ENCODE results near the gene PTPRN2. TPM values are rescaled to one million over a fixed set of nuclear protein-coding genes. Genes with fewer than 3 reads are reported as not detected.

The PTPRN2 gene
- polyA plus RNA-seq, 4 donors = 7.3 to 11.4 (median 8.0) TPM

DNA sequence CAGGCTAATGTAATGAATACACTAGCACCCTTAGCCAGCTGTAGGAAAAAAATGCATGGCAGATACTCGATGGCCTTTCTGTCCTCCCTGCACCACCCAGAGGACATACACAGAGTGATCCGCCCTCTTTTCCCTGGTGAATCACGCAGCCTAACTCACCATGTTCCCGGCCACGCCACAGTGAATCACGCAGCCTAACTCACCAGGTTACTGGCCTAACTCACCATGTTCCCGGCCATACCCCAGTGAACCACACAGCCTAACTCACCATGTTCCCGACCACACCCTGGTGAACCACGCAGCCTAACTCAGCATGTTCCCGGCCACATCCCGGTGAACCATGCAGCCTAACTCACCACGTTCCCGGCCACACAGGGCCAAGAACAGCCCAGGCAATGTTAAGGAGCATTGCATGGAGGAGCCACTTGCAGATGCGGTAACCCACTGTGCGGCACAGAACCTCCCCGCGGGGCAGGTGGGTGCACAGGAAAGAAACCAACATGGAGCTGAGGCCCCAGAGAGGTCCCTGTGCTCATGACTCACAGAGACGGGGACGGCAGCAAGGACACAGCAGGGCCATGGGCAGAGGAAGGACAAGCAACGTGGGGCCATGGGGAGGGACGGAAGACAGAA, 742.3 kb downstream of the PTPRN2 start:
- no peak for DNase-seq (ENCODE audit: low read depth in 4 of 4, low spot score in 2 of 4)

DNA sequence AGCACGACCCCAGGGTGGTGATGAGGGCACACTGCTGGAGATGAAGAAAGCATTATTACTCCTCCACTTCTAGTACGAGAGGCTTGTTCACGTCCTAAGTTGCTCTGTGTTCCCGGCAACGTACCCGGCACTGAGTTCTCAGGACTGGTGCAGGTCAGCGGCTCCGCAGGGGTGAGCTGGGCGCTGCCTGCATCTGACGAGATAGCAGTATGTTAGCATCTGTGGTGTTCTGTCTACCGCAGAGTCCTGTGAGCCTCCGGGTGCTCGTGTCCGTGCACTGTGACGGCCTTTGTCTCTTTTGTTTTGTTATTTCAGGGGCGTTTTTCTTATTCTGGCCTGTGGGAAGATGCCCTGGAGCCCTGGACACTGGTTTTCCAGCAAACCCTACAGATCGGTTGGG, 743.0 kb downstream of the PTPRN2 start:
- no peak for DNase-seq (ENCODE audit: low read depth in 4 of 4, low spot score in 2 of 4)

DNA sequence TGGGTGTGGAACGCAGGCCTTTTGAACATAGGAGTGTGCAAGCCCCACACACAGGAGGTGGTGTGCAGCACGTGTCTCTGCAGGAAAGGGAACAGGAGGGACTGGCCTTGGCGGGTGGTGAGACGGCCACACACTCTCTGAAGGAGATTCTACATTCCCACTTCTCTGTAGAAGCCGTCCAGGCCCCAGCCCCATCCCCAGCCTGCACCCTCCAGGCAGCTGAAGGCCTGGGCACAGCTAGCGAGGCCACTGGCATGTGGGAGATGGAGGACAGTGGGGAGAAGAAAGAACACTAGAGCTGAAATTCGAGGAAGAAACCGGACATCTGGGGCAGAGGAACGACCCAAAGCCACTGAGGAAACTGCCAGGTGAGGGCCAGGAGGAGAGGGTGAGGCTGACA, 743.5 kb downstream of the PTPRN2 start:
- DNase-seq (ENCODE audit: low read depth in 4 of 4, low spot score in 2 of 4) = no peak

DNA sequence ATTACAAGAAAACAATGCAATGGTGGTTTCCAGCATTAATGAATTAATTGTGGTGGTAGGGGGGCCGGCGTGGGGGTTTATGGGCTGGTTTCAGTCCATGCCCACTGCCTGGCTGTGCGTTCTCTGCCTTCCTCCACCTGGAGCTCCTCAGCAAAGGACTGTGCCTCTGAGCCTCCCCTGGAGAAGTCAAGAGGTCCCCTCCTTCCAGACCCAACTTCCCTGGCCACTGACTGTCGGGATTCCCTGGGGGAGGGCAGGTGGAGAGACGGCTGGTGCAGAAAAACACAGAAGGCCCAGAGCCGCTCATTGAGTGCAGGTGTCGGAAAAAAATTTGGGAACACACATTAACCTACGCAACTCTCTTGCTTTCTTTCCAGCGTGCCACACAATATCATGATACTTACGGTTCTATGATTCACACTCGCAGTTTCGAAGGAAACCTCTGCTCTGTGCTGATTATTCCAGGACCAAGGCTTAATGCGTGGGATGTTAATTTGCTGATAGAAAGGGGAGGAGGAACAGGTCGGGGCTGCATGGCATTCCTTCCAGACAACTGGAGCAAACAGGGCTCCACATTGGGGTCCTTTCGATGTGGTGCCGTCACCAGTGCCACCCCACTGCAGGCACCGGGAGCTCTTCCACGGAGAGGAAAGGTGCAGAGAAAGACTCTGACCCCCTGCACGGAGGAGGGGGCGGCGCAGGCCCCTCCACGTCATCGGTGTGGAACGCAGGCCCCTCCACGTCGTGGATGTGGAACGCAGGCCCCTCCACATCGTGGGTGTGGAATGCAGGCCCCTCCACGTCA, 744.1 kb downstream of the PTPRN2 start:
- no peak for DNase-seq (ENCODE audit: low read depth in 4 of 4, low spot score in 2 of 4)

DNA sequence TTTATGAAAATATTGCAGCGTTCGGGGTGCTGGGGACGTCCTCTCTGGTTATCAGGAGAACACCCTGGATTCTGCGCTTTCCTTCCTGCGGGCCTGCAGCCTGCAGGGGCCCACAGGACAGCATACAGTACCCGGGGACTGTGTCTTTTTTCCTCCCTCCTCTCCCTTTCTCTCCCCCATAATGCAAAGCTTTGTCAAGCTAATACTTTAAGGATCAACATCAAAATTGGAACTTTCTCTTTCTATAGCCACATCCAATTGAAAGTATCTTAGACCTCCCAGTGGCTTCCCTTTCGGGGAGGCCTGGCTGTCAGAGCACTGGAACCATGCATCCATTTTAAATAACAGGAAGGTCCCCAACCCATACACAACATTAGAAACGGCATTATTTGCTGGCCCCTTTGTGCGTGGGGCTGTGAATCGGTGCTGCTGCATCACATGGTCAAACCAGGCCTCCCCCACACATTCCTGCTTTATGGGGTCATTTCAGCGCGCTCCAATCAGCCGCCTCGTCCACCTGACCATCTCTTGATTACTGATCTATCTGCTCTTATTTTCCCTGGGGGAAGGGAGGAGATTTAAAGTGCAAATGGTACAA, 745.8 kb downstream of the PTPRN2 start:
- no peak for DNase-seq (ENCODE audit: low read depth in 4 of 4, low spot score in 2 of 4)

DNA sequence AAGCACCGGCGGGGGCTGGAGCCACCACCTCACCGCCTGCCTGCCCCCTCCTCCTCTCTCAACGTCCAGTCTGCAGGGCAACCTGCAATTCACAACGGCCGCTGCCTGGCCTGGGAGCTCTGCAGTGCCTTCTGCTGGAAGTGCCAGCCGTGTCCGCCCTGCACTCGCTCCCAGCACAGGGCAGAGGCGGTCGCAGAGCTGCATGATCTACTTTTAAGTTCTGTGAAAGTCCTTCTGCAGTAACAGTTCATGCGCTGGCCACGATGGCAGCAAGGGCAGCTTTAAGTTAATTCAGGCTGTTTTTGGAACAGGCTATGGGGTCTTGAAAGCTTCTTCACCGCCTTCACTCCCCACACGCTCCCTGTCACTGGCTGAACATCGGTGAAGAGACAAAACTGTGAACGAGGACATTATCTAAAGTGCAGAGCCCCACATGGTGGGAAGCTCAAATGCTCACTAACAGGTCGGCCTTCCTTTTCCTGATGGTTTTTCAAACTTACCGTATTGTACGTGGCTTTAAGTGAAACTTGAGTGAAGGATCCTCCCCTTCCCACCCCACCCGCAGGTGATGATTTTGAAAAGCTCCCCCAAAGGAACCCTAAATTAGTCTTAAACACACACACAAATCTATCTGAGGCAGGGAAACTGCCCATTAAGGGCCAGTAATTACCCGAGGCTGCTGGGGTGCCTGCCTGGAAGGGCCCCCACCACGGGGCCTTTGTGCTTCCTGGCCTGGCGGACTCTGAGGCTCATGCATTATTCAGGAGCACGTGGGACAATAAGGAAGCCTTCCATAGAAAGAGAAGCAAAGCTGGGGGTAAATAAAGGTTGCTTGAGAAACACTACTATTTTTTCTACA, 746.5 kb downstream of the PTPRN2 start:
- DNase-seq (ENCODE audit: low read depth in 4 of 4, low spot score in 2 of 4) = no peak

DNA sequence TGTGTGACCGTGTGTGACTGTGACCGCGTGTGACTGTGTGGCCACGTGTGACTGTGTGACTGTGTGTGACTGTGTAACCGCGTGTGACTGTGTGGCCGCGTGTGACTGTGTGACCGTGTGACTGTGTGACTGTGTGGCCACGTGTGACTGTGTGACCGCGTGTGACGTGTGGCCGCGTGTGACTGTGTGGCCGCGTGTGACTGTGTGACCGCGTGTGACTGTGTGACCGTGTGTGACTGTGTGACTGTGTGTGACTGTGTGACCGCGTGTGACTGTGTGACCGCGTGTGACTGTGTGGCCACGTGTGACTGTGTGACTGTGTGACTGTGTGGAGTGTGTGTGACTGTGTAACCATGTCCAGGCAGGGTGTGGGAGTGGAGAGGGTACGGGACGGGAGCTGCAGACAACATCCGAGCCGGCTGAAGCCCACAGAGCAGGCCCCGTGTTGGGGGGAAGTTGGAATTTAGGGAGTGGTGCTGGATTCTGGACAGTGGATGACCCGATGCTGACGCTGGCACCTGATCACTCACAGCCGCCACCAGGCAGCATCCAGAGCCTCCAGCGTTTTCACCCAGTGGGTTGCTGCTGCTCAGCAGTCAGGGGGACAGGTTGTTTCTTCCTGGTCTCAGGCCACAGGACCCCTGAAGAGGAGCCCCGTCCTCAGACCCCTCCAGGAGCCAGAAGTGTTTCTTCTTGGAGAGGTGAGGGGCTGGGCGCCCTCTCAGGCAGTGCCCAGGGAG, 747.3 kb downstream of the PTPRN2 start:
- no peak for DNase-seq (ENCODE audit: low read depth in 4 of 4, low spot score in 2 of 4)

DNA sequence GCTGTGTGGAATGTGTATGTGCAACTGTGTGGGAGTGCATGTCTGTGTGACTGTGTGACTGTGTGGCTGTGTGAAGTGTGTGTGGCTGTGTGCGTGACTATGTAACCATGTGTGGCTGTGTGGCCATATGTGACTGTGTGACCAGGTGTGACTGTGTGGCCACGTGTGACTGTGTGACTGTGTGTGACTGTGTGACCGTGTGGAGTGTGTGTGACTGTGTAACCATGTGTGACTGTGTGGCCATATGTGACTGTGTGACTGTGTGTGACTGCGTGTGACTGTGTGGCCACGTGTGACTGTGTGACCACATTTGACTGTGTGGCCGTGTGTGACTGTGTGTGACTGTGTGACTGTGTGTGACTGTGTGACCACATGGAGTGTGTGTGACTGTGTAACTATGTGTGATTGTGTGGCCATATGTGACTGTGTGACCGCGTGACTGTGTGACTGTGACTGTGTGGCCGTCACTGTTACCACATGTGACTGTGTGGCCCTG, 747.9 kb downstream of the PTPRN2 start:
- no peak for DNase-seq (ENCODE audit: low read depth in 4 of 4, low spot score in 2 of 4)

DNA sequence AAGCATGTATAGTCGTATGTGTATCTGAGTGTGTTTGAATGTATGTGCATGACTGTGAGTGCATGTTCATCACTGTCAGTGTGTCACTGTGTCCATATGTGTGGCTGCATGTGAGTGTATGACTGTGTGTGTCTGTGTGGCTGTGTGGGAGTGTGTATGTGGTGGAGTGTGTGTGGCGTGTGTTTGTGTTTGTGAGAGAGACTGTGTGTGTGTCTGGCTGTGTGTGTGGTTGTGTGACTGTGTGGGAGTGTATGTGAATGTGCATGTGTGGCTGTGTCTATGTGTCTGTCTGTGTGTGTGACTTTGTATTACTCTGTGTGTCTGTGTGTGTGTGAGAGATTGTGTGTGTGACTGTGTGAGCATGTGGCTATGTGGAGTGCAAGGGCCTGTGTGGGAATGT, 748.4 kb downstream of the PTPRN2 start:
- no peak for DNase-seq (ENCODE audit: low read depth in 4 of 4, low spot score in 2 of 4)

DNA sequence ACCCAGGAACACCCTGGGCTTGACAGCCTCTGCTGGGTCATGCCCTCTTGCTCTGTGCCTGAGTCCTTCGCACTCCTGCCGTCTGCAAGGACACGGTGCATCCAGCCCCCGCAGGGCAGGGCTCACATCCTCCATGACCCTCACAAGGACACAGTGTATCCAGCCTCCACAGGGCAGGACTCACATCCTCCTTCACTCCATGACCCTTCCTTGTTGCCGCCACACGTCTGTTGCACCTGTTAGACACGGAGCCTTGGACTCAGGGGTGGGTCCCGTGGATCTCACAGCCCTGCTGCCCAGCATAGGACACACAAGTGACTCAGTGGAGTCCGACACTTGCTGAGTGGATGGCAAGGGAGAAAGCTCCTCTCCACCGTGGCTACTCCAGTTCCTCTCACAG, 750.1 kb downstream of the PTPRN2 start:
- DNase-seq (ENCODE audit: low read depth in 4 of 4, low spot score in 2 of 4) = no peak

DNA sequence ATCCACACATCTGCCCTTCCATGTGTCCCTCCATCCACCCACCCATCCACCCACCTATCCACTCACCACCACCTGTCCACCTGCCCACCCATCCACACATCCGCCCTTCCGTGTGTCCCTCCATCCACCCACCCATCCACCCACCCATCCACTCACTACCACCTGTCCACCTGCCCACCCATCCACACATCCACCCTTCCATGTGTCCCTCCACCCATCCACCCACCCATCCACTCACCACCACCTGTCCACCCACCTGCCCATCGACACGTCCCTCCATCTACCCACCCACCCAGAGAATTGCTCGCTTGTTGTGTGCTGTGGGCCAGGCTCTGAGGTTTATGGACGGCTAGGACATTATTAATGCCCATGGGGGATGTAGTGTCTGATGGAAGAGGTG, 750.6 kb downstream of the PTPRN2 start:
- no peak for DNase-seq (ENCODE audit: low read depth in 4 of 4, low spot score in 2 of 4)

DNA sequence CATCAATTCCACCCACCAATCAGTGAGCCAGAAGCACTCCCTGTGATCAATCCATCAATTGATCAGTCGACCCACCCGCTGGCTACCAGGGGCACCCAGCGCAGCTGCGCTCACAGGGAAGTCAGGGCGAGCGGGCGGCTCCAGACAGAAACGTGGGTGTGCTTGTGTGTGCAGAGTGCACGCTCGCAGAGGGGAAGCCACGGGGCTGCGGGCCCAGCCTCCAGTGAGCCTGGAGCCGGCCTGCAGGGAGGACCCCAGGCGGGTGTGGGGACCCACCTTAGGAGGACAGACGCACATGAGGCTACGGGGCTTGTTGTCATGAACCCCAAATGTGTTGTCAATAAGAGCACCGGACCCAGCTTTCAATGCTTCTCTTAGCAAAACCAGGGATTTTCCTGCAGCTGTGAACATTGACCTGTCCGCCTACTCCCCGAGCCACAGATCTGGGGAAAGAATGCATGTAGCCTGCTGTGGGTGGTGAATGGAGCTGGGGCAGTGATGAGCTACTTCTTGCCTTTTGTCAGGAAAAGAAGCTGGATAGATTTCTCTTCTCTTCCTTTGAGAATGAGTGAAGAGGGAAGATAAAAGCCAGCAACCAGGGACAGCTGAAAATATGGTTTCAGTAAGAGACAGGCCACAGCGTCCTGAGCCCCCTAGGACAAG, 753.0 kb downstream of the PTPRN2 start:
- no peak for DNase-seq (ENCODE audit: low read depth in 4 of 4, low spot score in 2 of 4)

DNA sequence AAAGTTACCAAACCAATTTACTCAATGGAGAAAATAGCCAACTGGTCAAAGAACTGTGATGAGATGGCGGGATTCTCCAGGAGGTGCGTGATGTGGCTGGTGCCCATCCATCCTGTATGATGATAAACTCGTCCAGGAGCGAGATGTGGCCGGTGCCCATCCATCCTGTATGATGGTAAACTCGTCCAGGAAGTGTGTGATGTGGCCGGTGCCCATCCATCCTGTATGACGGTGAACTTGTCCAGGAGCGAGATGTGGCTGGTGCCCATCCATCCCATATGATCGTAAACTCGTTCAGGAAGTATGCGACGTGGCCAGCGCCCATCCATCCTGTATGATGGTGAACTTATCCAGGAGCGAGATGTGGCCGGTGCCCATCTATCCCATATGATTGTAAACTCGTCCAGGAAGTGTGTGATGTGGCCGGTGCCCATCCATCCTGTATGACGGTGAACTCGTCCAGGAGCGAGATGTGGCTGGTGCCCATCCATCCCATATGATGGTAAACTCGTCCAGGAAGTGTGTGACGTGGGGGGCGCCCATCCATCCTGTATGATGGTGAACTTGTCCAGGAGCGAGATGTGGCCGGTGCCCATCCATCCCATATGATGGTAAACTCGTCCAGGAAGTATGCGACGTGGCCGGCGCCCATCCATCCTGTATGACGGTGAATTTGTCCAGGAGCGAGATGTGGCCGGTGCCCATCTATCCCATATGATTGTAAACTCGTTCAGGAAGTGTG, 754.6 kb downstream of the PTPRN2 start:
- DNase-seq (ENCODE audit: low read depth in 4 of 4, low spot score in 2 of 4) = no peak

DNA sequence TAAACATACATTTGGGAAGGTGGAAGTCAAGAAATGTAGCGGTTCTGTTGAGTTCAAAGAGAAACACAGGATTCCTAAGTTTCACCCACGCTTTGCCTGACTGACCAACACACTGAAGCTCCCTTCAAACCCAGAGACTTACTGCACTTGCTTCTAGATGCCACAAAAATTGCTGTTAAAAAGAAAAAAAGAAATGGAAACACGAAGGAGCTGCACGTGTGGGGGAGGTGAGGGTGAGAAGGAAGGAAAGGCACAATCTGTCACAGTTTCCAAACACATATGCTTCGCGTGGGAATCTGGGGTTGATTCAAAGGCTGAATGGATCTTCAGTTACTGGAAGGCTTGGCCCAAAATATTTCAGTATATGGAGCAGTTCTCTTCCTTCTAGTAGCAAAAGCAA, 755.2 kb downstream of the PTPRN2 start:
- DNase-seq (ENCODE audit: low read depth in 4 of 4, low spot score in 2 of 4) = no peak

DNA sequence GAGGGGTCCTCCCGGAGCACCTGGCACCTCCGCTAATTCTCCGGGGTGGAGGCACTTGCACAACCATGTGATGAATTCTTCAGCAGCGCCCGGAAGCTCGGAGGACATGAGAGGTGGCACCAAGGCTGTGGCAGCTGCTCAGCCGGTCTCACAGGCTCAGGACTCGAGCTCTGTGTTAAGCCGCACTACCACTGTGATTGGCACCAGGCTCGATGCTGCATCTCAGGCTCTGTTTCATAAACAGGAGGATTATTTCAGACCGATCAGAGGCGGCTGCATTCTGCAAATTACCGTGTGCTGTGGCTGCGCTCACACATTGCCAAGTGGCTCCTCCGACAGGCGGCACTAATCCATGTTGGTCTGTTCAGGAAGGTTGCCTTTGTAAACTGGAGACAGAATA, 755.6 kb downstream of the PTPRN2 start:
- DNase-seq (ENCODE audit: low read depth in 4 of 4, low spot score in 2 of 4) = no peak

DNA sequence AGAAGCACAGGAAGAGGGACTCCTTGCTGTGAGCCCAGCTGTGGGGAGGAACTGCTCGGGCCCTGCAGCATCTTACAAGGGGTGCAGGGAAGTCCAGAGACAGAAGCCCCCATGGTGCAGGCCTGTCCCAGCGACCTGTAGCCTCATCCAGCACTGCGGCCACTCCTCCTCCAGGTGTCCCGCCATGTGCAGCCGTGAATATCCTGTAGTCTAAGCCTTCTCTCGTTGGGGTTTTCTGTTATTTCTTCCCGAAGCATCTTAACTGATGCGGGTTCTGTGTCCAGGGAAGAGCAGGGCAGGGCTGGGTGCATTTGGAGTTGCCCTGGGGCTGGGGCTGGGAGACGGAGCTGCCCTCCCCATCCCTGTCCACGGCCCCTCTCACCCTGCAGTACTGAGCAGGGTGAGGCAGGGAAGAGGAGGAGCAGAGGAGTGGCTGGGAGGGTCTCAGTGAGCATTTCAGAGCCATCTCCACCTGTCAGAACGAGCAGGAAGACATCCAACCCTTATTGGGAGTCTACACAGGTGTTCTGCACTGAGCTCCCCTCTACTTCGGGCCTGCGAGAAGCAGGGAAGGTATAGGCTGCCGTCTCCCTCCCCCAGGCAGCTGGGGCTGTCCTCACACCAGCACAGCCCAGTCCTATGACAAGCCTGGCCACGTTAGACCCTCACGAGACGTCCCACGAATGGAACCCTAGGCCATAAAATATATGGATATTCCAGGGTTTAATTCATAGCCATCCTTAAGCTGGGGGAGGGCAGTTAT, 756.3 kb downstream of the PTPRN2 start:
- no peak for DNase-seq (ENCODE audit: low read depth in 4 of 4, low spot score in 2 of 4)

DNA sequence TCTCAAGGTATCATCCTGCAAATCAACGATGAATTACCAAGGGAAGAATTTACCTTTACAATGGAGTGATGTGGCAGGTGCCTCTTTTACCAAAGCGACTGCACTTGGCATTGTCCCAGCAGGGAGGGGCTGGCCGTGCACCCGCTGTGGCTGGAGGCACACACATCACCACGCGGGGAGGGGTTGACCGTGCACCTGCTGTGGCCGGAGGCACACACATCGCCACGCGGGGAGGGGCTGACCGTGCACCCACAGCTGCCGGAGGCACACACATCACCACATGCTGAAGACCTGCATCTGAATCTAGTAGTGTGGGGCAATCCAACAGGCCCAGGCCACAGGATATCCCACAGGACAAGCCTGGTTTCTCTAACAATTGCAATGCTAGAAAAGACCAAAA, 757.3 kb downstream of the PTPRN2 start:
- no peak for DNase-seq (ENCODE audit: low read depth in 4 of 4, low spot score in 2 of 4)

DNA sequence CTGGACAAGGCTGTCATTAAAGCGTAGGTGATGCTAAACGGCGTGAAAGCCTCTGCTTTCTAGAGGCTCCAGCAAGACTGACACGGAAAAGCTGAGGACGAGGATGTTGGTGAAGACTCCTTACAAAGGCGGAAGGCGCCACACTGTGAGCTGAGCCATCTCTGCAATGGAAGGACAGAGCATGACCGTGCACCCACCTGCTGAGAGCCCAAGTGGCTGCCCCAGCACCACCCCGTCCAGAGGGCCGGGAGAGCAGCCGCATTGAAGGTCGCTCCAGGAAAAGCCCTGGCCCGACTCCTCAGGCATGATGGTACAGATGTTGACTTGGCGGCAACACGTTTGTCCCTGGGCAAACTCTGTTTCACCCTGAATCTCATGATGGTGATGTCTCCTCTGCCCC, 758.1 kb downstream of the PTPRN2 start:
- no peak for DNase-seq (ENCODE audit: low read depth in 4 of 4, low spot score in 2 of 4)

Measured in left renal cortex interstitium (tissue), 4 donors.